HG03460 (cell line): ENCODE results near the gene TMEM47.

Experiments
- ATAC-seq: cut with Tn5 transposase; IDR thresholded peaks from one replicate; pipeline ENCODE4 v1.9.1; 2021; ENCODE audit not compliant: unreplicated experiment

TMEM47 gene

GRCh38 chrX:34586346-34586911, 70.7 kb downstream of the TMEM47 start:
- ATAC-seq, result no peak

GRCh38 chrX:34585561-34585960, 71.5 kb downstream of the TMEM47 start:
- ATAC-seq, result no peak

GRCh38 chrX:34584781-34585180, 72.3 kb downstream of the TMEM47 start:
- ATAC-seq, result no peak

- ATAC-seq, result no peak
Observed at GRCh38 chrX:34580069-34580468, 77.0 kb downstream of the TMEM47 start.

GRCh38 chrX:34578237-34578636, 78.8 kb downstream of the TMEM47 start:
- ATAC-seq, result no peak
